AG10803 (cell line): ENCODE measurements around the gene MYO15A.
A peak's percentile ranks its signal among the peaks of the same experiment; 100 is the strongest.

Experiments
- DNase-seq: peaks from one replicate; pipeline ENCODE4 v3.0.0; 2010; ENCODE audit warnings: low read depth
- H3K4me3 ChIP-seq: 2 replicates; pipeline ENCODE4 v1.5.1; 2011; ENCODE audit warnings: mild to moderate bottlenecking, low read length, control low read depth
- TF ChIP-seq, protein P1 (sequence below): conservative IDR thresholded peaks from 2 replicates; pipeline ENCODE4 v1.5.1; 2011; ENCODE audit warnings: mild to moderate bottlenecking, low read length, control low read depth, inconsistent platforms

MYO15A gene

DNA sequence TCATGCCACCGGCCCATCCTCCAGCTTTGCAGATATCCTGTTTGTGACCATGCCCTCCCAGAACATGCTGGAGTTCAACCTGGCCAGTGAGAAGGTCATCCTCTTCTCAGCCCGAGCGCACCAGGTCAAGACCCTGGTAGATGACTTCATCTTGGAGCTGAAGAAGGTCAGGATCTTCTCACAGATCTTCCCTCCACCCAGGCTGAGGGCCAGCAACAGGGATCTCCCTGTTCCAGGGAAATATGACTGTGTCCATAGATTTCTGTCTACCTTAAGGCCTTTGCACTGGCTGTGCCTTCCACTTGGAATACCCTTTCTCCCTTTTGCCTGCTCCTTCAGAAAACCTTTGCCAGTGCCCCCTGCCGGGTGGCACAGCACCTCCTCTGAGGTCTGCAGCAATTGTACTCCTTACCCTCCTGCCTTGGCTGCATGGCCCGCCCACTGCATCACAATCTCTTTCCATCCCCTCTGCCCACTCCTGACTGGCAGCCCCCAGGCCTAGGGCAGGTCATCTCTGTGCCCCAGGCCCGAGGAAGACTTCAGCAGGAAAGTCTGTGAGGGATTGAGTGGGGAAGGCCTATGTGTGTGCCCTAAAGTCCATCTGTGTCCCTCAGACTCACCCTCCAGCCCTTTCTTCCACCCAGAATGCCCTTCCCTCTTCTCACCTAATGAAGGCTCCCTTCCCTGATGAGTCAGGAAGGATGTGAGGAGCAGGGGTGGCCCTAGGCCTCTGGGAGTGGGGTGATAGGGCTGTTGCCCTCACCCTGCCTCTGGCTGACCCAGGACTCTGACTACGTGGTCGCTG lies 47.8 kb downstream of the MYO15A start:
- TF ChIP-seq, protein P1, sequence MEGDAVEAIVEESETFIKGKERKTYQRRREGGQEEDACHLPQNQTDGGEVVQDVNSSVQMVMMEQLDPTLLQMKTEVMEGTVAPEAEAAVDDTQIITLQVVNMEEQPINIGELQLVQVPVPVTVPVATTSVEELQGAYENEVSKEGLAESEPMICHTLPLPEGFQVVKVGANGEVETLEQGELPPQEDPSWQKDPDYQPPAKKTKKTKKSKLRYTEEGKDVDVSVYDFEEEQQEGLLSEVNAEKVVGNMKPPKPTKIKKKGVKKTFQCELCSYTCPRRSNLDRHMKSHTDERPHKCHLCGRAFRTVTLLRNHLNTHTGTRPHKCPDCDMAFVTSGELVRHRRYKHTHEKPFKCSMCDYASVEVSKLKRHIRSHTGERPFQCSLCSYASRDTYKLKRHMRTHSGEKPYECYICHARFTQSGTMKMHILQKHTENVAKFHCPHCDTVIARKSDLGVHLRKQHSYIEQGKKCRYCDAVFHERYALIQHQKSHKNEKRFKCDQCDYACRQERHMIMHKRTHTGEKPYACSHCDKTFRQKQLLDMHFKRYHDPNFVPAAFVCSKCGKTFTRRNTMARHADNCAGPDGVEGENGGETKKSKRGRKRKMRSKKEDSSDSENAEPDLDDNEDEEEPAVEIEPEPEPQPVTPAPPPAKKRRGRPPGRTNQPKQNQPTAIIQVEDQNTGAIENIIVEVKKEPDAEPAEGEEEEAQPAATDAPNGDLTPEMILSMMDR = no peak
- DNase-seq = no peak
- H3K4me3 ChIP-seq = no peak overlapping the region

- TF ChIP-seq, protein P1 = no peak
- no peak overlapping the region for H3K4me3 ChIP-seq
- no peak for DNase-seq
Observed at GRCh38 chr17:18156976-18157280, 48.4 kb downstream of the MYO15A start.

DNA sequence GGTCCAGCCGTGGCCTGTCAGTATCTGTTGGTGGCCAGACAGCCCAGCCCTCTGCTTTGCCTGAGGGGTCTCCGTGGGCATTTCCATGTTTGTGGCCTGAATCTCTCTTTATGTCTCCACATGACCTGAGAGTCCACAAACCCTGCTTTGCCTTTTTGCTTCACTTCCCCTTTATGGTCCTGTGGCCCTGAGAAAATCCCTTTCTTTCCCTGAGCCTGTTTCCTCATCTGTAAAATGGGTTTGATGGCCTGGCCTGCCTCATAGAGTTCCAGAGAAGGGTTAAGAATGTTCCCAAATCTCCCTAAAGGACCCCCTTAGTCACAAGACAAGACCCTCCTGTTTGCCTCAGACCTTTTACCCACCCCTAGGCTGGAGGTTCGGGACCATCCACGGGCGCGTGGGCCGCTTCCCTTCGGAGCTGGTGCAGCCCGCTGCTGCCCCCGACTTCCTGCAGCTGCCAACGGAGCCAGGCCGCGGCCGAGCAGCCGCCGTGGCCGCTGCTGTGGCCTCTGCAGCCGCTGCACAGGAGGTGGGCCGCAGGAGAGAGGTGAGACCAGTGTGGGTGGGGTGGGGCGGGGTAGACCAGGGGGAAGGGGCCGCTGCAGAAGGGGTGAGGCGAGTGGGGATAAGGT lies 48.9 kb downstream of the MYO15A start:
- no peak overlapping the region for H3K4me3 ChIP-seq
- no peak for DNase-seq
- TF ChIP-seq, protein P1 = no peak

- TF ChIP-seq, protein P1 = no peak
- peak; percentile 85 for DNase-seq
- H3K4me3 ChIP-seq = peak overlapping the region; percentile 52
Observed at GRCh38 chr17:18158022-18158600, 49.6 kb downstream of the MYO15A start.

DNA sequence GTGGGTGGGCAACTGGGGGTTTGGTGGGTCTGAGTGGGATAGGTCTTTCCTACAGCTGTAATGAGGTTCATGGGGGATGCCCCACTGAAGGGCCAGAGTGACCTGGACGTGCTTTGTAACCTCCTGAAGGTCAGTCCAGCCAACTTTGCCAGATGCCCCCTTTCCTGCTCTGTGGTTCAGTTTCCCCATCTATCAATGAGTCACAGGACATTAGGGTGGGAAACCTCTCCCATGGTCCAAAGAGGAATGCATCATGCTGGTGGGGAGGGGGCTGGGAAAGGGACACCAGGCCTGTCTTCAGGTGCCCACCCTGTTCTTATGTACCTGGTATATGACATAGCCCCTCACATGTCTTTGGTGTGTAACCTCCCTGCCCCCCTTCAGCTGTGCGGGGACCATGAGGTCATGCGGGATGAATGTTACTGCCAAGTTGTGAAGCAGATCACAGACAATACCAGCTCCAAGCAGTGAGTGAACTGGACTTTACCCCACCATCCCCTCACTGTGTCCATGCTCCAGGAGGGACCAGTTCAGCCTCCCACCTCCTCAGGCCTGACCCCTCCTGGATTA lies 51.1 kb downstream of the MYO15A start:
- no peak overlapping the region for H3K4me3 ChIP-seq
- TF ChIP-seq, protein P1 = no peak
- DNase-seq = no peak

GRCh38 chr17:18160128-18160856 lies 51.7 kb downstream of the MYO15A start:
- no peak for DNase-seq
- H3K4me3 ChIP-seq = no peak overlapping the region
- TF ChIP-seq, protein P1 = no peak
